Endothelial cell of umbilical vein (primary cell): ENCODE data around the gene ITGB3. TPM values are rescaled to one million over a fixed set of nuclear protein-coding genes. Genes with fewer than 3 reads are reported as not detected.

Experiments used
- BruUV-seq: library from RNA; stranded (reverse); fragments of 400-500 nt; replicated peaks from 2 replicates; lab custom pipeline; 2021; lab: Mats Ljungman, UMichigan
- CTCF ChIA-PET: fragments of 300-600, 350-600 bp; sonication (Branson Sonifier 250); formaldehyde crosslinking; loops from one replicate; lab custom pipeline; 2021; ENCODE audit warnings: antibody characterized with exemption, inconsistent platforms; lab: Charles Lee
- POLR2A ChIA-PET: fragments of 300-600, 350-600 bp; sonication (Branson Sonifier 250); formaldehyde crosslinking; loops from one replicate; lab custom pipeline; 2021; ENCODE audit warnings: antibody characterized with exemption, inconsistent platforms; lab: Charles Lee
- DNase-seq: peaks from one replicate; pipeline ENCODE4 v3.0.0-alpha.2; 2011; ENCODE audit warnings: low read depth, low spot score
- FAIRE-seq: peaks from 2 replicates; lab custom pipeline; 2011; peaks lifted over from hg19 to GRCh38; lab: Jason Lieb, UNC
- H2AFZ ChIP-seq: 2 replicates; pipeline ENCODE4 v1.6.0; 2012; ENCODE audit warnings: low read depth, low read length, control low read depth, inconsistent platforms
- H3K27ac ChIP-seq: 2 replicates; pipeline ENCODE4 v1.5.1; 2011; ENCODE audit warnings: low read depth, mild to moderate bottlenecking, control low read depth, low read length, moderate library complexity; ENCODE audit not compliant: insufficient read depth
- H3K27me3 ChIP-seq, 2 experiments: 2 replicates each; pipeline versions ENCODE4 v1.6.0 to v1.6.1; 2011; ENCODE audit warnings: low read length in 2 of 2, mixed read lengths in 1 of 2; ENCODE audit not compliant: control insufficient read depth in 2 of 2, insufficient read depth in 2 of 2
- H3K36me3 ChIP-seq, 2 experiments: 2 replicates in 1 of 2; 3 replicates in 1 of 2; pipeline ENCODE4 v1.5.1; 2011; ENCODE audit warnings: low read length in 2 of 2, mild to moderate bottlenecking in 1 of 2, moderate library complexity in 1 of 2; ENCODE audit not compliant: control insufficient read depth in 2 of 2, insufficient read depth in 2 of 2; ENCODE audit errors: extremely low read depth in 1 of 2
- H3K4me1 ChIP-seq: 3 replicates; pipeline ENCODE4 v1.5.1; 2011; ENCODE audit warnings: mild to moderate bottlenecking, low read length; ENCODE audit not compliant: control insufficient read depth, insufficient read depth; ENCODE audit errors: extremely low read depth
- H3K4me2 ChIP-seq: 2 replicates; pipeline ENCODE4 v1.6.1; 2011; ENCODE audit warnings: low read length, control low read depth, mixed read lengths; ENCODE audit not compliant: insufficient read depth
- H3K4me3 ChIP-seq, 3 experiments: fragments of 200-600 bp in 1 of 3; sonication (generic), shearing (Covaris generic) in 1 of 3; replicated peaks in 1 of 3; 2 replicates each; pipeline ENCODE4 v1.5.1; 2011 to 2016; ENCODE audit warnings: control low read depth in 3 of 3, low read length in 3 of 3, mild to moderate bottlenecking in 2 of 3, inconsistent platforms in 1 of 3, low read depth in 1 of 3, moderate library complexity in 1 of 3; ENCODE audit not compliant: insufficient read depth in 1 of 3
- H3K79me2 ChIP-seq: 2 replicates; pipeline ENCODE4 v1.6.0; 2012; ENCODE audit warnings: low read length, inconsistent platforms; ENCODE audit not compliant: control insufficient read depth, insufficient read depth
- H3K9ac ChIP-seq: replicated peaks from 2 replicates; pipeline ENCODE3; 2011; ENCODE audit warnings: low read length, control low read depth; ENCODE audit not compliant: insufficient read depth; ENCODE audit errors: extremely low read depth
- H3K9me1 ChIP-seq: replicated peaks from 3 replicates; pipeline ENCODE4 v1.6.0; 2011; ENCODE audit warnings: mild to moderate bottlenecking, low read length; ENCODE audit not compliant: control insufficient read depth, insufficient read depth; ENCODE audit errors: extremely low read depth
- H3K9me3 ChIP-seq: replicated peaks from 2 replicates; pipeline ENCODE4 v1.5.1; 2012; ENCODE audit warnings: low read length, inconsistent platforms; ENCODE audit not compliant: control insufficient read depth, insufficient read depth
- H4K20me1 ChIP-seq: replicated peaks from 2 replicates; pipeline ENCODE3; 2011; ENCODE audit warnings: mild to moderate bottlenecking, low read length; ENCODE audit not compliant: control insufficient read depth, insufficient read depth; ENCODE audit errors: extremely low read depth
- CTCF ChIP-seq, 2 donors: IDR thresholded peaks; 1 replicate in 1 of 2; 2 replicates in 1 of 2; pipeline ENCODE4 v1.5.1; 2011; ENCODE audit warnings: low read length in 2 of 2, mild to moderate bottlenecking in 2 of 2, moderate library complexity in 2 of 2, control low read depth in 1 of 2, inconsistent platforms in 1 of 2, low read depth in 1 of 2; ENCODE audit not compliant: insufficient read depth in 1 of 2; ENCODE audit errors: extremely low read depth in 1 of 2
- EZH2 ChIP-seq: IDR thresholded peaks from 2 replicates; pipeline ENCODE4 v1.6.1; 2012; ENCODE audit warnings: borderline replicate concordance, low read depth, mild to moderate bottlenecking, moderate library complexity, low read length, inconsistent platforms; ENCODE audit not compliant: severe bottlenecking
- FOS ChIP-seq: IDR thresholded peaks from 2 replicates; pipeline ENCODE4 v1.6.1; 2011; ENCODE audit warnings: mild to moderate bottlenecking, low read length, moderate library complexity, borderline replicate concordance; ENCODE audit not compliant: insufficient read depth
- GATA2 ChIP-seq: IDR thresholded peaks from 2 replicates; pipeline ENCODE4 v1.7.0; 2011; ENCODE audit warnings: low read depth, mild to moderate bottlenecking, moderate library complexity, mixed read lengths, low read length; ENCODE audit not compliant: insufficient read length, insufficient read depth
- JUN ChIP-seq: IDR thresholded peaks from 2 replicates; pipeline ENCODE4 v1.6.1; 2011; ENCODE audit warnings: borderline replicate concordance, low read depth; ENCODE audit not compliant: insufficient read length, insufficient read depth
- MAX ChIP-seq: IDR thresholded peaks from 2 replicates; pipeline ENCODE4 v1.6.1; 2011; ENCODE audit not compliant: insufficient read depth, insufficient read length
- MYC ChIP-seq: IDR thresholded peaks from one replicate; pipeline ENCODE4 v1.6.1; 2011; ENCODE audit warnings: mild to moderate bottlenecking, low read depth, low read length
- POLR2AphosphoS5 ChIP-seq: IDR thresholded peaks from 2 replicates; pipeline ENCODE4 v1.6.1; 2012; ENCODE audit warnings: low read depth, mild to moderate bottlenecking, control low read depth, low read length, moderate library complexity; ENCODE audit not compliant: insufficient read depth
- dilution Hi-C: fragments of 300-500 bp; cut with MboI; formaldehyde crosslinking; loops from one replicate; pipeline ENCODE4 v1.15.0; 2019; ENCODE audit warnings: low sequenced_read_pairs; ENCODE audit not compliant: extremely low pct_ligation_motif_present
- intact Hi-C: fragments of 100-400 bp; cut with micrococcal nuclease; formaldehyde crosslinking; loops from one replicate; pipeline ENCODE4 v1.10.0; 2022
- polyA plus RNA-seq, 4 experiments: library from polyadenylated mRNA; depleted of rRNA in 3 of 4; stranded (reverse) in 3 of 4; unstranded in 1 of 4; fragments of >200 nt; gene quantifications; 2 replicates each; pipeline versions ENCODE4 v1.2.1 to v1.2.3, GENCODE V29; 2011 to 2012; ENCODE audit warnings: missing spikeins in 1 of 4
- total RNA-seq: library from RNA; stranded (reverse); gene quantifications from 2 replicates; pipeline ENCODE4 v1.2.3, GENCODE V29; 2021

The ITGB3 gene
- total and polyA plus RNA-seq, 2 donors (not counting 3 experiments of a cell fraction or from before 2014, with no cell fraction given), result 55.8 to 60.0 TPM

- ChIA-PET CTCF (interaction anchor here (1.0 to 1.9 kb wide), 3 partner anchors 13 to 71 kb away, joined by 3 to 6 read pairs (median 3); no protein-coding TSS in a partner anchor), POLR2A (no interaction called here)
- H3K27me3 ChIP-seq, result no peaks in the 10 kb centered on the region
- H2AFZ ChIP-seq, result no peak overlapping the region
- no peaks in the 10 kb centered on the region for H3K9me1 ChIP-seq
- H3K4me2 ChIP-seq, result no peak overlapping the region
- no TSS peak for BruUV-seq
- FAIRE-seq, result no peak
- H3K4me1 ChIP-seq, result peaks cover 14% of the 10 kb centered on the region
- H3K79me2 ChIP-seq, result no peaks in the 10 kb centered on the region
- intact Hi-C loops, result no loop called here
- no peak overlapping the region for H3K9ac ChIP-seq
- no peak overlapping the region for H3K27ac ChIP-seq
- TF ChIP-seq MYC, result no peak
- TF ChIP-seq JUN, result no peak
- TF ChIP-seq CTCF (IDR thresholded peaks at IDR 0.05; ENCODE audit: extremely low read depth in 1 of 2, insufficient read depth in 1 of 2, low read depth in 1 of 2, low read length in 2 of 2), result no peak
- no peak for DNase-seq
- H3K9me3 ChIP-seq, result no peaks in the 10 kb centered on the region
- H3K4me3 ChIP-seq, result no peak overlapping the region
- H3K36me3 ChIP-seq, result no peaks in the 10 kb centered on the region
- dilution Hi-C loops, result no loop called here
- no peaks in the 10 kb centered on the region for H4K20me1 ChIP-seq
These were observed 8.9 kb upstream of the ITGB3 start for GRCh38 chr17:47244697-47245096.

- no peak for DNase-seq
- Histone ChIP-seq H3K27me3 (no peaks in the 10 kb centered on the region), H3K9me3 (no peaks in the 10 kb centered on the region), H3K79me2 (no peaks in the 10 kb centered on the region), H3K27ac (no peak overlapping the region), H2AFZ (no peak overlapping the region), H3K4me1 (peaks cover 3% of the 10 kb centered on the region), H3K36me3 (no peaks in the 10 kb centered on the region), H4K20me1 (no peaks in the 10 kb centered on the region), H3K4me2 (no peak overlapping the region), H3K9ac (no peak overlapping the region), H3K9me1 (no peaks in the 10 kb centered on the region), H3K4me3 (no peak overlapping the region)
- ChIA-PET POLR2A (no interaction called here), CTCF (interaction anchor here (0.7 kb wide), 1 partner anchor 69 kb away, joined by 3 read pairs; no protein-coding TSS in a partner anchor)
- no TSS peak for BruUV-seq
- no peak for FAIRE-seq
- dilution Hi-C loops, result no loop called here
- intact Hi-C loops, result no loop called here
- TF ChIP-seq EZH2 (no peak), POLR2AphosphoS5 (no peak), GATA2 (no peak), FOS (no peak), MAX (no peak), MYC (no peak)
These were observed 7.5 kb upstream of the ITGB3 start for GRCh38 chr17:47246120-47246519.
